GM12865 (cell line): ENCODE data around the gene ZFP36L1.

ENCODE experiments used
- DNase-seq: peaks from one replicate; pipeline ENCODE4 v3.0.0; 2010; ENCODE audit warnings: low read depth
- H3K4me3 ChIP-seq: 2 replicates; pipeline ENCODE4 v1.5.1; 2011; ENCODE audit warnings: mild to moderate bottlenecking, low read depth, low read length, control low read depth
- TF ChIP-seq, protein P1 (sequence below): IDR thresholded peaks from 2 replicates; pipeline ENCODE4 v1.5.1; 2011; ENCODE audit warnings: low read length, control low read depth, low read depth, inconsistent platforms; ENCODE audit not compliant: insufficient read depth; ENCODE audit errors: missing control alignments

Gene ZFP36L1

GRCh38 chr14:68783408-68784225, 9.2 kb downstream of the ZFP36L1 start:
- TF ChIP-seq, protein P1, sequence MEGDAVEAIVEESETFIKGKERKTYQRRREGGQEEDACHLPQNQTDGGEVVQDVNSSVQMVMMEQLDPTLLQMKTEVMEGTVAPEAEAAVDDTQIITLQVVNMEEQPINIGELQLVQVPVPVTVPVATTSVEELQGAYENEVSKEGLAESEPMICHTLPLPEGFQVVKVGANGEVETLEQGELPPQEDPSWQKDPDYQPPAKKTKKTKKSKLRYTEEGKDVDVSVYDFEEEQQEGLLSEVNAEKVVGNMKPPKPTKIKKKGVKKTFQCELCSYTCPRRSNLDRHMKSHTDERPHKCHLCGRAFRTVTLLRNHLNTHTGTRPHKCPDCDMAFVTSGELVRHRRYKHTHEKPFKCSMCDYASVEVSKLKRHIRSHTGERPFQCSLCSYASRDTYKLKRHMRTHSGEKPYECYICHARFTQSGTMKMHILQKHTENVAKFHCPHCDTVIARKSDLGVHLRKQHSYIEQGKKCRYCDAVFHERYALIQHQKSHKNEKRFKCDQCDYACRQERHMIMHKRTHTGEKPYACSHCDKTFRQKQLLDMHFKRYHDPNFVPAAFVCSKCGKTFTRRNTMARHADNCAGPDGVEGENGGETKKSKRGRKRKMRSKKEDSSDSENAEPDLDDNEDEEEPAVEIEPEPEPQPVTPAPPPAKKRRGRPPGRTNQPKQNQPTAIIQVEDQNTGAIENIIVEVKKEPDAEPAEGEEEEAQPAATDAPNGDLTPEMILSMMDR: no peak
- no peak for DNase-seq
- no peak overlapping the region for H3K4me3 ChIP-seq

GRCh38 chr14:68782091-68782981, 10.5 kb downstream of the ZFP36L1 start:
- DNase-seq: no peak
- TF ChIP-seq, protein P1: no peak
- no peak overlapping the region for H3K4me3 ChIP-seq

- DNase-seq: no peak
- TF ChIP-seq, protein P1: no peak
- H3K4me3 ChIP-seq: no peak overlapping the region
Observed at GRCh38 chr14:68781161-68782021, 11.5 kb downstream of the ZFP36L1 start.

- no peak for DNase-seq
- no peak overlapping the region for H3K4me3 ChIP-seq
- TF ChIP-seq, protein P1: no peak
Observed at GRCh38 chr14:68780358-68781160, 12.3 kb downstream of the ZFP36L1 start.

DNA sequence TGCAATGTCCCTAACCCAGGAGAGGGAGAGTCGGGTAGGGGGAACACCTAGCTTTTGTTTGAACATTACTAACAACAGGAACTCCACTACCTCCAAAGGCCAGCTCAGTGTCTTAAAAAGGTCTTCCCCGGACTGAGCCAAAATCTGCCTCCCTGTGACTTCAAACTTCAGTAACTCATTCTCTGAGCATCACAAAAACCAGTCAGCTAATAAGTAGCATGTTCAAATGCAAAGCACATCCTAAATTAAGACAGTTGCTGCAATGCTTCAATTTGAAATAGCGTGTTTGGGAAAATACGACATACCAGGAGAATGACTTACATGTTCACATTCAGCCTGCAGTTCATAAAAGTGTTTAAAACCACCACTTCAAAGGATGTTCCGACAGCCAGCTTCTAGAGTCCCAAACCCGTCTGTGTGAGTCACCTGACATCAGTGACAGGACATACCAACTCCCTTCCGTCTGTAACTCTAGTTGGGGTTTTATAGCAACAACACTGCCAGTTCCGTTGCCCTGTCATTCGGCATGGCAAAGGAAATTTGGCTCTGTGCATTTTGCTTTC, 13.0 kb downstream of the ZFP36L1 start:
- TF ChIP-seq, protein P1: no peak
- no peak overlapping the region for H3K4me3 ChIP-seq
- no peak for DNase-seq
